GM19239 (cell line): ENCODE measurements around the gene POU6F2.

Experiments used
- DNase-seq: peaks from one replicate; pipeline ENCODE4 v3.0.0; 2011; ENCODE audit warnings: low spot score; ENCODE audit not compliant: insufficient read length
- FAIRE-seq: peaks from 2 replicates; lab custom pipeline; 2011; peaks lifted over from hg19 to GRCh38; lab: Jason Lieb, UNC

POU6F2 gene

DNA sequence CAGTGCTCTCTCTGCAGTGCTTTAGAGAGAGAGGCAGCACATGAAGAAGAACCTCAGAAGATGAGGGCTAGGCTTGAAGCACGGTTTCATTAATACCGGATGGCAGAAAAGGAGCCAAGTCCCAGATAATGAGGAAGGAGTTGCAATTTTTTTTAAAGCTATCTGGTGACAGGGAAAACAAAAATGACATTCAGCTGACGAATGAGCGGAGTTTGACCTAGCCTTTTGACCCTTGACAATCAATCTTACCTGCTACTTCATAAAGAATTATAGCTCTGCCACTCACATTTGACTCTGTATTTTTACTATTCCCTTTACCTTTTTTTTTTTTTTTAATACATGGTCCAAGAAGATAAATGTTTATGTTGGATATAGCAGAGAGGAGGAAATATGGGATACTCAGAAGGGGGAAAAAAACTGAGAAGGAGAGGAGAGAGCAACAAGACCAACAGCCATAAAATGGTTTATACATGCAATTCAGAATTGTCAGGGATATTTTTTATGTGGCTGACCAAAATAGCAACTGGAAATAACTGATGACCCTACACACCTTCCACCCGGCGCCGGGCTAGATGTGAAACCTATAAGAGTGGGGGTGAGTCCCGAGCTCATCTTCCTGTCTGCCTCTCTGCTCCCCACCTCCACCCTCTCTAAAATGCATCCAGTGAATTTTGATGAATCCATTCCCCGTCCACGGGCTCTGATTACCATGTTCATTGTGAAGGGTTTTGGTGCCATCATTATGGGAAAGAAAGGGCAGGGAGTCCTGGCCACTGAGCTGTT, 314.1 kb downstream of the POU6F2 start:
- no peak for DNase-seq
- FAIRE-seq: no peak

DNA sequence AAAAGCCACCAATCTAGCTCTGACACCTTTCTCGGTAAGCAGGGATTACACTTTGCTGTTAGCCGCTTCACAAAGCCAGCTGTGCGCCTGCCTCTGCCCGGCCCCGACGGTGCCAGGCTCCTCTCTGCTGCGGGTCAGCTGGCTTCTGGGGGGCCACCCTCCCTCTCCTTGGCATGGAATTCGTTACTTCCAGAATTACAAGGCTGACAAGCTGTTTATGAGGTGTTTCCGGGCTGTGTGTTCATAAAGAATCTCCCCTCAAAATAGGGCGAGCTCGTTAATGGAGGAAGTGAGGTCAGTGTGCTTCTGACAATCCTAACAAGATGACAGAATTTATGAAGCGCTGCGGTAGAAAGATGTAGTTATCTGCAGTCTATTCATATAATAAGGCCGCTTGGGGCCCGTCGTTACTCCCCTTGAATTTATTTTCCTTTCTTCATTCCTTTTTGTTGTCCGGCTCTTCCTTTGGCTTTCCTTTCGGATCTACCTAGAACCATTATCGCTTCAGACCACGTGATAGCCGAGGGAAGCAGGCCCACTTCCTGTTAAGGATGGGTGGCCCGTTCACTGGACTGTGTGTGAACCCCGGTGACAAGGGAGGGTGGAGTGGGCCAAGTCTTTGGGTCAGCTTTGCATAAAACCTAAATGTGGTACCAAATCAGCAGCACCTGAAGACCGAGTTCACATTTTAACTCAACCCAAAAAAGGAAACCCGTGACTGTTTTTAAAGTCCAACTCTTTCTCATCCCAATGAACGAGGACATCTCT, 315.5 kb downstream of the POU6F2 start:
- FAIRE-seq (no peak), DNase-seq (no peak)

DNA sequence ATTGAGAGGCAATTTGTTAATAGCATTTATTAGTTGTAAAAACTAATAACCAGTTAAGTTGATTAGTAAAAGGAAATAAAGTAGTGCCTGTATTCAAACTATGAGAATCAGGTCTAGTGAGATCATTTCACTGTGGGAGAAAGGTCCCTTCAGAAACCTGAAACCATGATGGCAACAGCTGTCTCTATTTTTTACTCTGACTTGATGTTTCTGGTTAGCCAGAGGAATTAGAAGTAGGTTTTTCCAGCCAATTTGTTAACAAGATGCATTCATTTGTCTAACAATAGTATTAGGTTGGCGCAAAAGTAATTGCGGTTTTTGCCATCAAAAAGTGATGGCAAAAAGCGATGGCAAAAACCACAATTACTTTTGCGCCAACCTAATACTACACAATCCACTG, 316.3 kb downstream of the POU6F2 start:
- no peak for FAIRE-seq
- DNase-seq: no peak

DNA sequence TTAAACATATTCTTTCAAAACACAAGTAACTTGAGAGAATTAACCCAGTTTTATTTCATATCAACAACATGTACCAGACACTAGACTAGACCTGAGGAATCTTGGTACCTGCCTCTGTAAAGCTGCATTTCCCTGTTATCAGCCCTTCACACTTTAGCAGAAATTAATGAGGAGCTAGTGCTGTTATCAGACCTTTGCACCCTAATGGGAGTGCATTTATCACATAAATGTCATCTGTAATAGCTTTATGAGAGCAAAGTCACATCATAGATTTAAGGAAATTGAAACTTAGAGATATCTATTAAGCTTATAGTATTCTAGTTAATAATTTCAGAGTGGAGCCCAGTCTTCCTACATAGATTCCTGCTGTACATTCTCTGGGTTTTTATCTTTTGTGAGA, 318.1 kb downstream of the POU6F2 start:
- no peak for DNase-seq
- FAIRE-seq: no peak

DNA sequence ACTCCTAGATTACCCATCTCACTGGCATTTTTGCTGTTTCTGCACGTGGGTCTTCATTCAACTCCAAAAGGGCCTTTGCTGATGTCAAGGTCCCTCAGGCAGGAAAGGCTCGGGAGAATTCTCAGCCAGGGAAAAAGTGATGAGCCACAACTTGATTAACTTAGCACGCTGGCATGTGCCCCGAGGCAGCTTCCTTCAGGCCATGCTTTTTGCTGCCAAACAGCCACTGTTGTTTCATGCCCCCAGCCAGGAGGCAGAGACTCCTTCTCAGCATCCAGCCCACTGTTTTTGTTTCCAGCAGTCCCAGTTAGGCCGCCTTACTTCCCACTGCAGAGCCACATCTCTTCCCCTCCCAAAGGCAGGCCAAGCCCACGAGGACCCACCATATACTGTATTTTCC, 322.0 kb downstream of the POU6F2 start:
- DNase-seq (no peak), FAIRE-seq (no peak)

DNA sequence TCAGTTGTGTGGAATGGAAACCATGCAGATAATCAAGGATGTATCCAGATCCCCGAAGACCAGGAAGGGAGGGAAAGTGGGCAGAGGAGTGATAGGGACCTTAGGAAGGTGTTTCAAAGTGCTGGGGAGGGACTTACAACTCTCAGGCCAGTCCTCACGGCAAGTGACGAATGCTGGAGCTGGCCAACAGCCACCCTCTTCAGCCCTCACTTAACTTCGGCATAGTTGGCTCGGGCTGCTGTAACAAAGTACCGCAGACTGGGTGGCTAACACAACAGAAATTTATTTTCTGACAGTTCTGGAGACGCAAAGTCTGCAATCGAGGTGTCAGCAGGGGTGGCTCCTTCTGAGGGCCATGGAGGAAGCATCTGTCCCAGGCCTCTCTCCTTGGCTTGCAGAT, 322.6 kb downstream of the POU6F2 start:
- FAIRE-seq (no peak), DNase-seq (no peak)

DNA sequence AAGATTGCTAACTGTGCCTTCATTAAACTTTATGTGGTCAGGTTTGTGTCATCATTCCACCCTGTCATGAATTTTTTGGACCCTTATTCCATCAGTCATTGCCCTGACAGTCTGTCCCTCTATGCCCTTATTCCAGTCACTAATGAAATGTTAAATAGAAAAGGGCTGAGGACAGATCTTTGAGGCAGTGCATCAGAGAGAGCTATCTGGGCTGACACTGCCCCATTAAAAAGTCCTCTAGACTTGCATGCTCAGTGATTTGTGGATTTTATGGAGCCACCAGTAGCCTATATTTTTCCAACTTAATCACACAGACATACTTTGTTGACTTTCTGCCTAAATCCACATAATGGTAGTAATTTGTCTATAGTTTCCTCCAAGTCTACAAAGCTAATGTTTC, 323.8 kb downstream of the POU6F2 start:
- FAIRE-seq (no peak), DNase-seq (no peak)

DNA sequence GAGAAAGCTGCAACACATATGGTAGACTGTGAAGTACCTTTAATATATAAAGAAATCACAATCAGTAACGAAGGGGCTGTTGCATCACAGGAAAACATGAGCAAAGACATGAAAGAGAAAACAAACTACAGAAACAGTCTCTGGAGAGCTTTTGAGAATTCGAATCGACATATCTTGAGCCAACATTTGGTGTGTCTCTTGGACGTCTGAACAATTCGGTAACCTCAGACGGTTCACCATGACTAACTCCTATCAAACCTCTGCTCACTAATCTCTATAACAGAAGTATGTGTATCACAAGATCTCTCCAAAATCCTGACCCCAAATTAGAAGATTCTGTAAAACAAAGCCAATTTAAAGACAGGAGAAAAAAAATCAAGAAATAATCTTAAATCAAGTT, 326.5 kb downstream of the POU6F2 start:
- no peak for DNase-seq
- FAIRE-seq: no peak

DNA sequence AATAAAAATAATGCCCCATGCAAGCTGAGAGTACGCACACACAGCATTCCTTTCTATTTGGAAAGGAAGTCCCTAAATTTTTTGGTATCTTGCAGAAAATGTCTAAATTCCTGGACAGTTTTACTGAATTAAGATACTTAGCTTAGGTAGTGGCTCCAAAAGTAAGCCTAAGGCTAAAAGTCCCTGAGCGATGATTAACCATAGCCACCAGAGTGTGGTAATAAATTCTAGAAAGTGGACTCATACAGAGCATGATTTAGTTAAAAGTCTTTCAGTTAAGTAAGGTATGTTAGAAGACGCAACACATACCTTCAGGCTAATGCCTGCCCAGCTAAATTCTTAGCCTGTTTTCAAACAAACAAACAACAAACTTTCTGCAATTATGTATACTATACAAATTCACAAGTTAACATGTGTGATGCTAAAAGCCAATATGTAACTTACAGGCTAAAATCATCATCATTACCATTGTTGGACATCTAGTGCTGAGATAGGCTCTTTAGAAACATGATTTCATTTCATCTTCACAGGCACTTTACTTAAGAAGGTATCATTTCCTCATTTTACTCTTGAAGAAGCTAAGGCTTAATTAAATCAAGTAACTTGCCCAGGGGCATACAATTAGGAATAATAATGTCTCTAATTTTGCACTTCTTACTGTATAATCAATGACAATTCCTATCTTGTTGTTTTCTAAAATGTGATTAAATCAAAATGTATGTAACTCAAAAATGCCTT, 327.1 kb downstream of the POU6F2 start:
- DNase-seq: no peak
- no peak for FAIRE-seq

DNA sequence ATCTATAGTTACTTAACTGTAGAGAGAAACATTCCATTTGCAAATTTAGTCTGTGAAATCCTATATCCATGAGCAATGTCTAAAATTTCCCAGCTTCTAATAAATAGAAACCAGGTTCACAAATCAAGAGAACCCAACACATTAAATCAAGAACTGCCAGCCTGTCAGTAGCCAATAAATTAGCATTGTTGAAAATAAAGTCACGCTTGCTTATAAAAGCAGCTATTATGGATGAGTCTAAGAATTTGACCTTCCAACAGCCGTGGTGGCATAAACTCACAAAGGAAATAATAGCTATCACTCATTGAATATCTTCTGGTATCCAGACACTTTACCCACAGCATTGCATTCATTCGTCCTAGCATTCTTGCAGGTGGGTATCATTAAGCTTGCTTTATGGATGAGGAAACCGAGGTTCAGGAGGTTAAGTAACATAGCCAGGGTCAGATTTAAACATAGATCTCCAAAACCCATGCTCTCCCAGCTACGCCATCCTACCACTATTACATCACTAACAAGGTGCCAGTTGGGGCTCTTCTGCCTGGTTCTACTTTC, 328.4 kb downstream of the POU6F2 start:
- FAIRE-seq (no peak), DNase-seq (no peak)

DNA sequence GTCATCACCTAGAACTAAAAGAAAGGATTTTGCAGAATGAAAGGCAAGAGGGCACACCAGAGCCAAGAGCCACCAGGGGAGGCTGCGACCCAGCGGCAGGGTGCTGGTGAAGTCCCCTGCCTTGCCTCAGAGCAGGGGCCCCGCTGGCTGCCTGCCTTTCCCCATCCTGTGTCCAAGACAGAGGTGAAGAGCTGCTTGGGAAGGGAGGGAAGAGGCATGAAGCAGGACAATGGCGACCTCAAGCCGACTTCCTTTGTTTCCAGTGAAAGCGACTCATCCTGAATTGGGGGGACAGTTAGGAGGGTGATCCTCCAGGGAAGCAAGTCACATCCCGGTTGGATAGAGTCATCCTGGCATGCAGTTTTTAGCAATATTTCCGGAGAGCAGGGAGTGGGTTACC, 333.0 kb downstream of the POU6F2 start:
- no peak for FAIRE-seq
- DNase-seq: no peak

DNA sequence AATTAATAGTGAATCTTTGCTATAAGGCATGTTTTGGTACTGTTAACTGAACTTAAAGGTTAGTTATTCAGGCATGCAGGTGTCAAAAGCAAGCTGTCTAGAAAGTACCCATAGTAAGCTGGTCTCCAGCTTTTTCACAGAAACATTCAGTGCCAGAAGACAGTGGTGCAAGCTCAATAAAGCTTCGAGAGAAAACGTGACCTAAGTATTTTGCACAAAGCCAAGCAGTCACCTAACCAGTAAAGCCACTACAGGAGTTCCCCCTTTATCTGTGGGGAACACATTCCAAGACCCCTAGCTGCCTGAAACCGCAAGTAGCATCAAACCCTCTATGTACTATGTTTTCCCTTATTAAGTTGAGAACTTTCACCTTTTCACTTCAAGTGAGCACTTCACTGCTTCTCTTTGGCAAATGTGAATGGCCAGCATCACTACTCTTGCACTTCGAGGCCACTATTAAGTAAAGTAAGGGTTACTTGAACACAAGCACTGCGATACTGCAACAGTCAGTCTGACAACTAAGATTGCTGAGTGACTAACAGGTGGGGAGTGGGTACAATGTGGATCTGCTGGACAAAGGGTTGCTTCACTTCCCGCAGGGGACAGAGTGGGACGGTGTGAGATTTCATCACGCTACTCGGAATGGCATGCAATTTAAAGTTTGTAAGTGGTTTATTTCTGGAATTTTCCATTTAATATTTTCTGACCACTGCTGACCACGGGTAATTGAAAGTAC, 334.7 kb downstream of the POU6F2 start:
- DNase-seq (no peak), FAIRE-seq (no peak)

DNA sequence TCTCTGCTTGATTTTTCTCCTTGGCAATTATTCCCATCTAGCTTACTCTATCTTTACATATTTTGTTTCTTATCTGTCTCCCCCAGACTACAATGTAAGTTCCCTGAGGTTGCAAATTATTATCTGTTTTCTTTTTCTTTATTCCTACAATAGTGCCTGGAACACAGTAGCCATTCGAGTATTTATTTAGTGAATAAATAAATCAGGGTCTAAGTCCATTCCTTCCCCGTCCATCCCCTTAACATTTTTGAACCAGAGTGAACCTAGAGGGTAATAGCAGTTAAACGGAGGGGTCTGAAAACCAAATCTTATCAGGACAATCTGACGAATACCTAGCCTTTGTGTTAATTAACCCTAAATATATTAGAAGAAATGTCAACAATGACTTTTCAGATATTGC, 335.7 kb downstream of the POU6F2 start:
- DNase-seq: no peak
- FAIRE-seq: no peak

DNA sequence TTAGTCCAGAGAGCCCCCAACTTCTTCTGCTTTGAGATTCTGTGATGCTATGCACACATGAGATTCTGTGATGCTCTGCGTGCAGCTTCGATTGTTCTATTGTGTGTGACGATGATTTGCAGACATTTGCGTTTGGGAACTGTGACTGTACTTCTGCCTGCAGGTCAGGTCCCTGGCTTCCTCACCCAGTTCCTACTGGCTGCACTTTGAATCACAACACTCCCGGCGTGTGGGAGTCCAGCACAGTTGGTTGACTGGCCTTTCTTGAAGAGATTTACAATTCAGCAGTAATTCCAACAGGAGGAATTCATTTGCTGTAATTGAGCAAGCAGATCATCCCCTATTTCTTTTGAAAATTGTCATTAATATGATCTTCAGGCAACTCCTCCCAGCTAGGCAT, 336.3 kb downstream of the POU6F2 start:
- FAIRE-seq: no peak

DNA sequence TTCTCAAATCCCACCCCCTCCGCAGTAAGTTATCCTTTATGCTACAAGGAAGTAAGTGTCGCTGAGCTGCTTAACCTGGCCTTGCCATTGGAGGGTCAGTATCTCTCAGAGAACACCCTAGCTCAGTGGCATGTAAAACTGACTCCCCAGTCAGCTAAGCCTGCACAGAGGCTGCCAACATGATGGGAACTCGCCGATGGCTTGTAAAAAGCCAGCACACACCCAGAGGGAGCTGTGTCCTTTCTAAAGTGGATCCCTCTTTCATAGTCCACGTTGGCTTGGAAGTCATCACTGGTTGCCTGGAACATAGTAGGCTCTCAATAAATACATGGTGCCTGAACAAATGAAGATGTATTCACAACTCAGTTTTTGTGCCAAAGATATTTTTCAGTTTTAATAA, 339.4 kb downstream of the POU6F2 start:
- FAIRE-seq: no peak
- DNase-seq: no peak

More for the DNA sequence above, 336.3 kb downstream of the POU6F2 start:
- DNase-seq: no peak

DNA sequence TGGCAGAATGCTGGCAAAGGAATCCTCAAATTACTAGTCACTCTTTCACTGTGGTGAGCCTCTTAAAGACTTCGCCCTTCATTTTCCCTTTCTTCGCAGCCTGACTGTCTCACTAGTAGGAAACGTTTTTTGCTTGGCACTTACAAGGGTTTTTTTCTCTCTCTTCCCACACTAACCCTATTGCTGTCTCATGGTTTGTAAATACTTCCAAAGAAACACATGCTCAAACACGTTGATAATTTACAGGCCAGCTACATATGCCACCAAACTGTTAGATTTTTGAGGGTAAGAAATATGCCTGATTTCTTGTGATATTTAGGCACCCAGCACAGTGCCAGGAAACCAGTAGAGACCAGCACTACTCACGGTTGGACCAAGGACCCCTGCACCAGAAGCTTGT, 340.2 kb downstream of the POU6F2 start:
- FAIRE-seq (no peak), DNase-seq (no peak)

DNA sequence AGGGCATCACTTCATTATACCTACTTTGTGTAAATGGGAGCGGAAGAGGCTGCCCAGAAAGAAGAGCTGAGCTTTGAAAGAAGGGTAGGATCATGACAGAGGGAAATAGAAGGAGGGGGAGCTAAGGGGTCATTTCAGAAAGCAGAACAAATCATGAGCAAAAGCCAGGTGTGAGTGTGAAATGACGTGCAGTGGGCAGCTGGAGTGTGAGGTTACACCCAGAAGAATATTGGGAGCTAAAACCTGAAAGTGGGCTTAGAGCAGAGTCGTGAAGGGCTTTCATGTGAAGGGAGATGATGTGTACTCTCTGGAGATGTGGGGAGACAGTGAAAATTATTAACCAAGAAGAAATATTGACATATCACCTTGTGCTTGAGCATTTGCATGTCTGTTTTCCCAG, 343.5 kb downstream of the POU6F2 start:
- DNase-seq (no peak), FAIRE-seq (no peak)

DNA sequence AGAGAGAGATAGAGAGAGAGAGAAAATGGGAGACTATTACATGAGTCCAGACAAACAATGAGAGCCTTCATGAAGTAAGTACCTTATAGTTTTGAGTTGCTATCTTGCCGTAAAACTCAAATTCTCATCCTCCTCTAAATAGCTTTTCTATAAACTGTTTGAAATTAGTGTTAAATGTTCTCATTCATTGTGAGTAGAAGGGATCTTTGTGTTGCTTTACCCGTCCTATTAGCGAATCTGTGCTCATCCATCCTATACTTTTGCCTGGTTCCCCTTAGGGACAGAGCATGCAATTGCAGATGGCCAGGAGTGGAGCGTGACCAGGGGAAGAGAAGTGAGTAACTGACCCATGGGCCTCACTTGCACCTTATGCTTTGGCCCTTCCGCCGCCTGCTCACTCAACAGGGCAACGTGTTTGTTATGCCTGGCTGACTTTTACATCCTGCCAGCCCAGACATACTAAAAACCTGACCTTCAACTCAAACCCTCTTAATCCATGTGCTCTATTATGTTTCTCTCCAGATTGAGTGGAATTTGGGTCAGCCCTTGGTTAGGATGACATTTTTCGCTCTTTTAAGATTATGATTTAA, 344.3 kb downstream of the POU6F2 start:
- no peak for DNase-seq
- FAIRE-seq: no peak

DNA sequence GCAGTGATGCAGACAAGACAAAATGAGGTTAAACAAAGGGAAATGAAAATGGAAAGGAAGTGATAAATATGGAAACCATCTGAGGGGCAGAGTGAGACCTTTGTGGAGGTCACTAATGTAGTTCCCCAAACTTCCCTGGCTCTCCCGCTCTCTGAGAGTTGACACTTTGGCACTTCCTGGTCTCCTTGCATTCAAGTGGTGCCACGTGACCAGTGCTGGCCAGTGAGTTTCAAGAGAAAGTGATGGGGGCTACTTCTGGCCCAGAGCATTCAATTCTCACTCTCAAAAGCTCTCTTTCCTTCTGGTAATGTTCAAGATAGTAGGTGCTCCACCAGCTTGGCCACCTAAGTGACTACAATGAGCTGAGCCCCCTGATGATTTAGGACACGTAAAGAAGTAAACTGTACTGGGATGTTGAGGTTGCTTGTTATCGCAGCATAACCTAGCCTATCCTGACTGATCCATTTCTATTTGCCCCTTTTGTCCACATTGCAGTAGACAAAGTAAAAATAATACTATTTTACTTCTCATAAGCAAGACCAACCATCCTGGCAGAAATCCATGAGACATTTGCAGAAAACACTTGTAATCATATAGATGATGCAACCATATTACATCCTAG, 346.5 kb downstream of the POU6F2 start:
- DNase-seq (no peak), FAIRE-seq (no peak)
